Measurements from ENCODE around the gene GSTO2. TPM values are rescaled to one million over a fixed set of nuclear protein-coding genes. Genes with fewer than 3 reads are reported as not detected.
A peak's percentile ranks its signal among the peaks of the same experiment; 100 is the strongest.

The GSTO2 gene
- polyA plus RNA-seq, 1 experiment: 1.7 TPM

DNA sequence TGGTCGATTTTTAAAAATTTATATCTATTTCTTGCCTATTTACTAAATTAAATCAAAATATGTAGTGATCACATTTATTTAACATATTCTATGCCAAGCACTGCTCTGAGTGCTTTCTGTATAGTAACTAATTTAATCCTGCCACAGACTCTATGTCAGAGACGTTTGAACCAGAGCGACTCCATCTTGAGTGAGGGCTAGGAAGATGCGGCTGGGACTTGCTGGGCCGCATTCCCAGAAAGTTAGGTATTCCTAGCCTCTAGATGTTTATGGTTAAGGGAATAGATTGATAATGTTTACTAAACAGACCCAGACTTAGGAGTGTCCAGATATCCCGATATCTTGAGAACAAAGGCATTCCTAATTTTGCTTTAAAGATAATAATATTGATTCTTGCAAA is 17.5 kb upstream of the GSTO2 start:
- no peaks in the 10 kb centered on the region; the same call in 1 of the 2 replicates for H3K9me3 ChIP-seq (ENCODE audit: control insufficient read depth, insufficient read depth, low read length)
- TF ChIP-seq, protein P1, sequence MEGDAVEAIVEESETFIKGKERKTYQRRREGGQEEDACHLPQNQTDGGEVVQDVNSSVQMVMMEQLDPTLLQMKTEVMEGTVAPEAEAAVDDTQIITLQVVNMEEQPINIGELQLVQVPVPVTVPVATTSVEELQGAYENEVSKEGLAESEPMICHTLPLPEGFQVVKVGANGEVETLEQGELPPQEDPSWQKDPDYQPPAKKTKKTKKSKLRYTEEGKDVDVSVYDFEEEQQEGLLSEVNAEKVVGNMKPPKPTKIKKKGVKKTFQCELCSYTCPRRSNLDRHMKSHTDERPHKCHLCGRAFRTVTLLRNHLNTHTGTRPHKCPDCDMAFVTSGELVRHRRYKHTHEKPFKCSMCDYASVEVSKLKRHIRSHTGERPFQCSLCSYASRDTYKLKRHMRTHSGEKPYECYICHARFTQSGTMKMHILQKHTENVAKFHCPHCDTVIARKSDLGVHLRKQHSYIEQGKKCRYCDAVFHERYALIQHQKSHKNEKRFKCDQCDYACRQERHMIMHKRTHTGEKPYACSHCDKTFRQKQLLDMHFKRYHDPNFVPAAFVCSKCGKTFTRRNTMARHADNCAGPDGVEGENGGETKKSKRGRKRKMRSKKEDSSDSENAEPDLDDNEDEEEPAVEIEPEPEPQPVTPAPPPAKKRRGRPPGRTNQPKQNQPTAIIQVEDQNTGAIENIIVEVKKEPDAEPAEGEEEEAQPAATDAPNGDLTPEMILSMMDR (IDR thresholded peaks at IDR 0.05; ENCODE audit: low read depth, low read length): no peak
- no peak overlapping the region for H3K27ac ChIP-seq (ENCODE audit: low read depth, low read length)
- POLR2A ChIA-PET: no interaction called here
- no peak overlapping the region for H3K4me3 ChIP-seq (ENCODE audit: low read depth, low read length)
- DNase-seq (ENCODE audit: low read depth, low spot score): no peak
- H3K27me3 ChIP-seq (ENCODE audit: control insufficient read depth, insufficient read depth, low read length): no peaks in the 10 kb centered on the region
- CTCF ChIA-PET: no interaction called here

DNA sequence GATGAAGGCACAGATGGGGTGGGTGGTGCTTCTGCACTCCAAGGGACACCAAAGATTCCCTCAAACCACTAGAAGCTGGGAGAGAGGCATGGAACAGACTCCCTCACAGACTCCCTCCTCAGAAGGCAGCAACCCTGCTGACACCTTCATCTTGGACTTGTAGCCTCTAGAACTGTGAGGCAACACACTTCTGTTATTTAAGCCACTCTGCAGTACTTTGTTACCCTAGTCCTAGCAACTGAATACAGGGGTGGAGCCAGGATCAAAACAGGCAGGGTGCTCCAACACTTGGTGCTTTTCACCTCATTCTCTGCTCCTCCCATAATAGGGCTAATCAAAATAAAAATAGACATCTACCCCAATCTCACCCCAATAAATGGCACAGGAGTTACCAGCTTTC is 16.6 kb upstream of the GSTO2 start:
- POLR2A ChIA-PET: no interaction called here
- DNase-seq (ENCODE audit: low read depth, low spot score): no peak
- Histone ChIP-seq H3K27me3 (ENCODE audit: control insufficient read depth, insufficient read depth, low read length) (no peaks in the 10 kb centered on the region), H3K9me3 (ENCODE audit: control insufficient read depth, insufficient read depth, low read length) (no peaks in the 10 kb centered on the region; the same call in 1 of the 2 replicates), H3K27ac (ENCODE audit: low read depth, low read length) (no peak overlapping the region), H3K4me3 (ENCODE audit: low read depth, low read length) (no peak overlapping the region)
- CTCF ChIA-PET: no interaction called here
- TF ChIP-seq, protein P1 (IDR thresholded peaks at IDR 0.05; ENCODE audit: low read depth, low read length): no peak

DNA sequence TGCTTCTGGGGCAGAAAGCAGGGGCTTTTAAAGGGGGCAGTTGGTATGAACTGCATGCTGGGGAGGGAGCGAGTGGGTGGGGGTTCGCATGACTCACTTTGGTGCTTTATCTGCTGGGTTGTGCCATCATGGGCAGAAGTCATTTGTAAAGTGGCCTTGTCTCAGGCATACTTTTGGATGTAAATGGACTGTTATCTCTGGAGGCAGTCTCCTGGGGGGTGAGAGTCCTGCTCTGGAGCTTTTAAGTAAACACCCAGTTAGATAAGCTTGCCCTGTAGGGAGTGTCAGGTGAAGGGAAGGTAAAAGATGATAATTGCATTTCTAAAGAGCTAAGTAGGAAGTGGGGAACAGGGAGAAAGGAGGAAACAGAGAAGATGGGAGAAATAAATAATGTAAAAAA is 15.9 kb upstream of the GSTO2 start:
- Histone ChIP-seq H3K27me3 (ENCODE audit: control insufficient read depth, insufficient read depth, low read length) (no peaks in the 10 kb centered on the region), H3K4me3 (ENCODE audit: low read depth, low read length) (no peak overlapping the region), H3K9me3 (ENCODE audit: control insufficient read depth, insufficient read depth, low read length) (no peaks in the 10 kb centered on the region; the same call in 1 of the 2 replicates), H3K27ac (ENCODE audit: low read depth, low read length) (no peak overlapping the region)
- TF ChIP-seq, protein P1 (IDR thresholded peaks at IDR 0.05; ENCODE audit: low read depth, low read length): no peak
- no peak for DNase-seq (ENCODE audit: low read depth, low spot score)
- CTCF ChIA-PET: interaction anchor here (0.9 to 5.6 kb wide), 4 partner anchors 22 to 131 kb away, joined by 3 to 47 read pairs (median 8); partner anchors contain the start of genes CFAP58 and SFR1
- POLR2A ChIA-PET: no interaction called here

DNA sequence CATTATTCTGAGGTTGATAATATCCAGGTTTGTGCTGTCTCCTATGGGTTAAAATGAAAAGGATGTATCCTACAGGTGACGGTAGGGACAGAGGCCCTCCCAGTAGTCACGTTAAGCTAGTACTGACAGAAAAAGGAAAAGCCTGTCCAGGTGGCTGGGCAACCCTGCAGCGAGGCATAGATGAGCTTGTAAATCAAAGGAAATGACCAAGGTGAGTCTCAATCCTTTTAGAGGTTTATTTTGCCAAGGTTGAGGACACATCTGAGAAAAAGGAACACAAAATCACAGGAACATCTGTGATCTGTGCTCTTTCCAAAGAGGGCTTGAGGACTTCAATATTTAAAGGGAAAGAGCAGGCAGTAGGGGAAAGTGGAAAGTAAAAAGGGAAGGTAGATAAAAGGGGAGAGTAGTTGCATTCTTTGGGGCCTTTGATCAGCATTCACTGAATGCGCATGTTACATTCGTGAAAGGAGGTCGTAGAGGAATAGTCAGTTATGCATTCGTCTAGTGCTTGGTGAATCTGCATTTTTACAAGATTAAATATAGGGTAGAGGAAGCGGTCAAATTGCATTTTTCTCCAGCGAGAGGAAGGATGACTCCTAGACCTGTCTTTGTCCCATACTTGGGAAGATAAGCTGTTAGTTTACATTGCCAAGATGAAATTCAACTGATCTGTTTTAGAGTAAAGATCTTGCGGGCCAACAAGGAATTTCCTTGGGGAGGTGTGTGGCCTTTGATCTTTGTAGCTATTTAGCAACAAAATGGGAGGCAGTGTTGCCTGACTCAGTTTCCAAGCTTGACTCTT is 15.2 kb upstream of the GSTO2 start:
- Histone ChIP-seq H3K9me3 (ENCODE audit: control insufficient read depth, insufficient read depth, low read length) (no peaks in the 10 kb centered on the region; the same call in 1 of the 2 replicates), H3K27me3 (ENCODE audit: control insufficient read depth, insufficient read depth, low read length) (no peaks in the 10 kb centered on the region), H3K27ac (ENCODE audit: low read depth, low read length) (peak overlapping the region; percentile 95), H3K4me3 (ENCODE audit: low read depth, low read length) (peak overlapping the region; percentile 85)
- TF ChIP-seq, protein P1 (IDR thresholded peaks at IDR 0.05; ENCODE audit: low read depth, low read length): no peak
- no peak for DNase-seq (ENCODE audit: low read depth, low spot score)
- POLR2A ChIA-PET: interaction anchor here (0.9 to 1.7 kb wide), 3 partner anchors 20 to 133 kb away, joined by 4 to 13 read pairs (median 6); partner anchors contain the start of gene SFR1
- CTCF ChIA-PET: interaction anchor here (0.6 to 6.4 kb wide), 7 partner anchors 21 to 366 kb away, joined by 3 to 47 read pairs (median 6); partner anchors contain the start of genes CFAP58 and SFR1

Measured in AG04450 (cell line).